ENCODE data around the gene DNAH1.
"Not testable (repeated sequence)": the region's sequence is repeated elsewhere in the genome, so short reads cannot be mapped to it uniquely, and the experiment has no call there.

The DNAH1 gene

GRCh38 chr3:52313774-52314188 lies 2.3 kb upstream of the DNAH1 start:
- no peak for DNase-seq

- DNase-seq, result no peak
Observed at GRCh38 chr3:52314489-52314888, 1.6 kb upstream of the DNAH1 start.

GRCh38 chr3:52315006-52315405 lies 1.1 kb upstream of the DNAH1 start:
- no peak for DNase-seq

GRCh38 chr3:52317208-52318000 lies 1.3 kb downstream of the DNAH1 start:
- no peak for DNase-seq

- DNase-seq, result no peak
Observed at GRCh38 chr3:52318186-52318816, 2.2 kb downstream of the DNAH1 start.

- no peak for DNase-seq
Observed at GRCh38 chr3:52319921-52320595, 3.9 kb downstream of the DNAH1 start.

- DNase-seq, result no peak
Observed at GRCh38 chr3:52321481-52321880, 5.4 kb downstream of the DNAH1 start.

- no peak for DNase-seq
Observed at GRCh38 chr3:52322466-52322865, 6.3 kb downstream of the DNAH1 start.

GRCh38 chr3:52323526-52324295 lies 7.6 kb downstream of the DNAH1 start:
- no peak for DNase-seq

- no peak for DNase-seq
Observed at GRCh38 chr3:52324676-52325075, 8.6 kb downstream of the DNAH1 start.

GRCh38 chr3:52325686-52326085 lies 9.6 kb downstream of the DNAH1 start:
- no peak for DNase-seq

GRCh38 chr3:52326976-52327375 lies 10.9 kb downstream of the DNAH1 start:
- no peak for DNase-seq

- DNase-seq, result no peak
Observed at GRCh38 chr3:52327486-52328290, 11.6 kb downstream of the DNAH1 start.

GRCh38 chr3:52328536-52329080 lies 12.5 kb downstream of the DNAH1 start:
- DNase-seq, result no peak

- DNase-seq, result no peak
Observed at GRCh38 chr3:52330194-52330805, 14.2 kb downstream of the DNAH1 start.

GRCh38 chr3:52331091-52331490 lies 15.0 kb downstream of the DNAH1 start:
- no peak for DNase-seq

- DNase-seq, result no peak
Observed at GRCh38 chr3:52331906-52332305, 15.8 kb downstream of the DNAH1 start.

GRCh38 chr3:52333869-52334557 lies 17.9 kb downstream of the DNAH1 start:
- no peak for DNase-seq

GRCh38 chr3:52338131-52338530 lies 22.0 kb downstream of the DNAH1 start:
- not testable (repeated sequence) for DNase-seq

GRCh38 chr3:52339612-52340011 lies 23.5 kb downstream of the DNAH1 start:
- peak; percentile 26 for DNase-seq

- no peak for DNase-seq
Observed at GRCh38 chr3:52341123-52341522, 25.0 kb downstream of the DNAH1 start.

All from NCI-H1048 (cell line).